Effector CD8-positive, alpha-beta T cell (primary cell): ENCODE results near the gene CCDC200.
"Not testable (repeated sequence)": the region's sequence is repeated elsewhere in the genome, so short reads cannot be mapped to it uniquely, and the experiment has no call there.

ENCODE experiments used
- DNase-seq: peaks from one replicate; lab custom pipeline; 2025; lab: John Stamatoyannopoulos, UW

CCDC200 gene

DNA sequence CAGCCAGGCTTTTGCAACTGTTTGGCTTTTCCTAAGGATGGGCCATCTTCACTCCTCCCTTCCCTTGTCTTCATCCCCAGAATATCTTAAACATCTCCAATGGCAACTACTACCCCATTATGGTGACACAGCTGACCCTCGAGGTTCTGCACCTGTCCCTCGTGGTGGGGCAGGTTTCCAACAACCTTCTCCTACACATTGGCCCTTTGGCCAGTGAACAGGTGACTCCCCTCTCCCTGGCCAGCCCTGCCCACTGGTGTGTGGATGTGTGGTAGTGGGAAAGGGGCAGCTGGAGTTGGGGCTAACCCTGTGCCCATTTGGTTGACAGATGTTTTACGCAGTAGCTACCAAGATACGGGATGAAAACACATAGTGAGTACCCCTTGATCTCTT is 12.1 kb downstream of the CCDC200 start:
- no peak for DNase-seq

DNA sequence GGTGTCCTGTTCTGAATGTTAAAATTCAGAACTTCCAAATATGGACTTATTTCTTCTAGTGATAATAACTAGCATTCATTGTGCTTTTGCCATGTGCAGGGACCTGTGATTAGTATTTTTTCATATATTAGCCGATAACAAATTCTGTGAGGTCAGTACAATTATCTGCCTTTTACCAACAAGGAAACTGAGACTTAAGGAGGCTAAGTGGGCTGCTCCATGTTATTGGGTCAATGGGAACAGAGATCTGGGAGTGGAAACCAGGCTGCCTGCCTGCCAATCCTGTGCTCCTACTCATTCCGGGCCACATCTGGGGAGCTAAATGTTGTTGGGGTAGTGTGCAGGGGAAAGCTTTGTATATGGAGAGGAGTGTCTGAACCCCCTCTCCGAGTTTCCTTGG is 13.1 kb downstream of the CCDC200 start:
- DNase-seq, result no peak

GRCh38 chr17:43213545-43213944 is 14.9 kb downstream of the CCDC200 start:
- no peak for DNase-seq

- no peak for DNase-seq
These were observed 15.6 kb downstream of the CCDC200 start for GRCh38 chr17:43212641-43213490.

DNA sequence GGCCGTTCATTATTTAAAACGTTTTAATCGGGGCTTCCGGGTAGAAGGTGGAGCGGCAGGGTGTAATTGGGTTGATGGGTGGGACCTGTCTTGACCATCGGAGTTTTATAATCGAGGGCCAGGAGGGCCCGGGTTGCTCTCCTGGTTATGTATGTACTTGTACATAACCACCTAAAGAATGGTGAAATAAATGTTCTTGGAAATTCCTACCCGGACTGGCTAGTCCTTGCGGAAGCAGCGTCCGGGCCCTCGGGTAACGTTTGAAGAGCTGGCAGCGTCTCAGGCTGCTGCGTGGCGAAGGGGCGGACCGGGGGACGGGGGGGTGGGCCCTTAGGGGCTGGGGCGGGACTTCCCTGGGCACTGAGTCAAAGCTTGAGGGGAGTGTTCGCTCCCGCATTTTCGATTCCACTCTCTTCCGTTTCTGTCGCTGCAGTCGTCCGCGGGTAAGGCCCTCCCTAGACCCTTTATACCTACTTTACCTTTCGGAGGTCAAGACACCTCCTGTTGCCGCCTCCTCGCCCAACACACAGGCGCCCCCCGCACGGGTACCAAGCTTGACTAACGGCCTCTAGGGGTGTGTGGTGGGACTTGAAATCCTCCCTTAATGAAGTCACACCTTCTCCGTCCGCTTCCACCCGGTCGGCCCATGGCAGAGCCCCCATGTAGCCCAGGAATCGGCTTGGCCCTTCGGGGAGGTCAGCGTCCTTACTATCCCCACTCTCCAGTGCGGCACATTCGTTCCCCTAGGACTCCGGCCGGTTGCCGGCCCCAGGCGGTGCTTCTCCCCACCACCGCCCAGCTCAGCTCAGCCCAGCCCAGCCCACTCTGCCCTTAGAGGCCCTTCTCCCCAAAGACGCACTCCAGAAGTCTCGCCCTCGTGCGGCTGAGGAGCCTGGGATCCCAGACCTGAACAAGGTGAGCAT is 16.7 kb downstream of the CCDC200 start, which contains the start of gene TMEM106A:
Gene TMEM106A (plus strand): TSS at position 396 of the 923 bp plus-strand sequence. CDS start 1,167 bp downstream, outside the sequence.
- DNase-seq, result peak; percentile 58

- no peak for DNase-seq
These were observed 17.3 kb downstream of the CCDC200 start for GRCh38 chr17:43211123-43211479.

DNA sequence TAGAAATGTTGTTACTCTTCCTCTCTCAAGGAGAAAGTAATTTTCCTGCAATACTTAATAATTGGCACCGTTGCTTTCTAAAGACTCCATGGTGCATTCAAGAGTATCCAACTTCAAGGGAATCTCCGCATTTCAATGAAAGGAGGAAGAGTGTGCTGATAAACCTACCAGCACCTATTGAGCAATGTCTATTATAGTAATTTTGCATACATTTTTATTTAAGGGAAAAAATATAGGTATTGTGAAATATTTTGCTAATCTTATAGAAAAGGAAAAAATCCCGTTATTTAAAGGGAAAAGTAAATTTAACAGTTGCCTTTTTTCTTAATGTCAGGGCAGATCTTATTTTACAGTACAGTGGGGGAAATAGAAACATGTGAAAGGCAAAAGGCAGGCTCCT is 17.8 kb downstream of the CCDC200 start:
- DNase-seq, result no peak

- not testable (repeated sequence) for DNase-seq
These were observed 25.4 kb downstream of the CCDC200 start for GRCh38 chr17:43203013-43203412.

DNA sequence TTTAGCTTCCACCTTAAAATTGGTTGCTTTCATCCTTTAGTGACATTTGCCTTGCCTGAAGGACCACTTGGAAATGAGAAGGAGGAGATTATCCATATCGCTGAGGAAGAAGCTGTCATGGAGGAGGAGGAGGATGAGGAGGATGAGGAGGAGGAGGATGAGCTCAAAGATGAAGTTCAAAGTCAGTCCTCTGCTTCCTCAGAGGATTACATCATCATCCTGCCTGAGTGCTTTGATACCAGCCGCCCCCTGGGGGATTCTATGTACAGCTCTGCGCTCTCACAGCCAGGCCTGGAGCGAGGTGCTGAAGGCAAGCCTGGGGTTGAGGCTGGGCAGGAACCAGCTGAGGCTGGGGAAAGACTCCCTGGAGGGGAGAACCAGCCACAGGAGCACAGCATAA is 28.3 kb downstream of the CCDC200 start:
- no peak for DNase-seq

GRCh38 chr17:43199633-43200032 is 28.8 kb downstream of the CCDC200 start:
- no peak for DNase-seq

DNA sequence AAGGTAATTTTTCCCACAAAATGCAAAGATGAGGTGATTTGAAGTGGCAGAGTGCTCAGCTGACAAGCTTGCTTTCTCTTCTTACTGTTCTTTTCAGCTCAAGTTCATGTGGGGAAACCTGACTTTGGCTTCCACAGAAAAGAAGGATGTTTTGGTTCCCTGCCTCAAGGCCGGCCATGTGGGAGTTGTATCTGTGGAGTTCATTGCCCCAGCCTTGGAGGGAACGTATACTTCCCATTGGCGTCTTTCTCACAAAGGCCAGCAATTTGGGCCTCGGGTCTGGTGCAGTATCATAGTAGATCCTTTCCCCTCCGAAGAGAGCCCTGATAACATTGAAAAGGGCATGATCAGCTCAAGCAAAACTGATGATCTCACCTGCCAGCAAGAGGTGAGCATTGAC is 35.2 kb downstream of the CCDC200 start:
- no peak for DNase-seq

DNA sequence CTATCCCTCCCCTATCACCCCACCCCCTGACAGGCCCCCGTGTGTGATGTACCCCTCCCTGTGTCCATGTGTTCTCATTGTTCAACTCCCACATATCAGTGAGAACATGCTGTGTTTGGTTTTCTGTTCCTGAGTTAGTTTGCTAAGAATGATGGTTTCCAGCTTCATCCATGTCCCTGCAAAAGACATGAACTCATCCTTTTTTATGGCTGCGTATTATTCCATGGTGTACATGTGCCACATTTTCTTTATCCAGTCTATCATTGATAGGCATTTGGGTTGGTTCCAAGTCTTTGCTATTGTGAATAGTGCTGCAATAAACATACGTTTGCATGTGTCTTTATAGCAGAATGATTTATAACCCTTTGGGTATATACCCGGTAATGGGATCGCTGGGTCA is 41.8 kb downstream of the CCDC200 start:
- not testable (repeated sequence) for DNase-seq

GRCh38 chr17:43183921-43184320 is 44.5 kb downstream of the CCDC200 start:
- DNase-seq, result no peak

DNA sequence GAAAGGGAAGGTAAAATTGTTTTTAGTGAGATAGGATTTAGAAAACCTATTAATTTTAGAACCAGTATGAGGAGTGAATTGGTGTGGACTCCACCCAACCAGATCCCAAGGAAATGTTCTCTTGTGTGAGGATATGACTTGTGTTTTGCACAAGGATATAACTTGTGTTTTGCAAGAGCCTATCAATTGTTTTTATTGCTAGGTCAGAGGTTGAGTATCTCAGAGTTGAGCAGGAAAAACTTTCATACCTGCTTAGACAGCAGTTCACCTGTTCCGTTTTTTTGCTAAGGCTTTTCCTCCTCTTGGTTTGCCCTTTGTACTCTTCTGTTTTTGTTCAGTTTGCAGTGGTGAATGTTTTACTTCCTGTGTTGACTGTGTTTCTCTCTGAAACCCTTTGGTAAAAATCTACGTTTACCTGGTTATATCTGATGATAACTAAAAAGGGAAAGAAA is 52.3 kb downstream of the CCDC200 start:
- DNase-seq, result no peak

DNA sequence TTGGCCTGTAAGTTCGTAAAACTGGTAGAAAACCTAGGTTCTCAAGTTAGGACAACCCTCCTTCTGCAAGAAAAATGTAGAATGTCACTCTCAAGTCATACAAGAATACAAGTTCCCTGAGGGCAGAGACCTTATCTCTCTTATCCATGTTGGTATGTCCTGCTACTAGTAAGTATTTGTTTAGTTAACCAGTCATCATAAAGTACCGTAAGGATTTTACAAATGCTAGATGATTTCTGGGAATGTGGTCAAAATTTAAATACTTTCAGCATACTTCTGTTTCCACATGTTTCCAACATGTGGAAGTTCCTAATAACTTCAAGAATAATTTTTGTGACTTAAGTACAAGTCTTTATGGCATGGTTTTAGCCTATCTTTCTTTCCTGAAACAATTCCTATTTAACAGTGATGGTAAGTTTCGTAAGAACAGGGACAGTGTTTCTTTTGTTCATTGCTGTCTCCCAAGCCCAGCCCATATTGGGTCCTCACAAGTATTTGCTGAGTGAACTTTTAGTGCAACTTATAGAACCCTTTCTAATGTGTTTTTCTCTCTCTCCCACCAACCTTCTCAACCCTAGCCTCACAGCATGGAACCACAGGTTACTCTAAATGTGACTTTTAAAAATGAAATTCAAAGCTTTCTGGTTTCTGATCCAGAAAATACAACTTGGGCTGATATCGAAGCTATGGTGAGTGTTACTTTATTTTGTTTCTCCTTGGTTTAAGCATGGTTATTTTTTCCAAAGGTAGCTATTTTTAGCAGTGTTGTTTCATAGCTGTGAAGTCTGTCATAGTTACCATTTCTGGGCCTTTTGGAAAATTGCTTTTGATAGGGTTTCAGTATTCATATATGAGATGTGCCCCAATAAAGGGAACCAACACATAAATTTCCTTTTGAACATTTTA is 53.0 kb downstream of the CCDC200 start:
- DNase-seq, result no peak

- no peak for DNase-seq
These were observed 56.6 kb downstream of the CCDC200 start for GRCh38 chr17:43171586-43172487.
